PC-3 (cell line): Measurements from ENCODE around the gene CRELD2.

Experiments used
- CTCF ChIP-seq: fragments of 300-600 bp; sonication (generic); conservative IDR thresholded peaks from 2 replicates; pipeline ENCODE4 v1.5.1; 2017; ENCODE audit warnings: antibody characterized with exemption, low read depth, mild to moderate bottlenecking, low read length
- EZH2 ChIP-seq: fragments of 300-600 bp; sonication (generic); IDR thresholded peaks from one replicate; pipeline ENCODE4 v1.6.1; 2017; ENCODE audit warnings: antibody characterized with exemption, mild to moderate bottlenecking, low read length; ENCODE audit not compliant: unreplicated experiment
- EZH2phosphoT487 ChIP-seq: fragments of 300-600 bp; sonication (generic); IDR thresholded peaks from 2 replicates; pipeline ENCODE4 v1.6.1; 2018; ENCODE audit warnings: mild to moderate bottlenecking, antibody characterized with exemption, low read length, borderline replicate concordance

- TF ChIP-seq CTCF, result no peak
- TF ChIP-seq EZH2phosphoT487, result no peak
- TF ChIP-seq EZH2, result no peak
These were observed 43.2 kb downstream of the CRELD2 start for GRCh38 chr22:49961601-49962011.
